HuH-7.5 (cell line): Measurements from ENCODE around the gene TCIRG1.
"Not testable (repeated sequence)": the region's sequence is repeated elsewhere in the genome, so short reads cannot be mapped to it uniquely, and the experiment has no call there.

ENCODE experiments used
- DNase-seq: peaks from one replicate; pipeline ENCODE4 v3.0.0; 2011; ENCODE audit warnings: low spot score

The TCIRG1 gene

GRCh38 chr11:68083517-68083916 lies 44.7 kb downstream of the TCIRG1 start:
- no peak for DNase-seq

DNA sequence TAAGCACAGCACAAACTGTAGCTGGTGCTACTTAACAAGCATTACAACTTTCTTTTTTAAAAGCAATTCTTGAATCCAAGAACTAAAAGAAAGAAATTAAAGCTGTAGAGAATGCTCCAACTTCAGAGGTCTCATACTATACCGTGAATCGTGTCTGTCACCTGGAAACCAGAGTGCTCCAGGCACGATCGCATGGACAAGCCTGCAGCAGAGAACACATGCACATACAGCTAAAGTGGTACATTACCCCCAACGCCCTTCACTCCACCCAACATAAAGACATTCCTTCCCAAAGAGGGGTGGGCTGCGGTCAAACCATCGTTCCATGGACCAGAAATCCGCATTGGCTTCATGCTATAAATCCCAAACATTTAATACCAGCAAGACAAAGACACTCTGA lies 50.9 kb downstream of the TCIRG1 start:
- DNase-seq, result no peak

DNA sequence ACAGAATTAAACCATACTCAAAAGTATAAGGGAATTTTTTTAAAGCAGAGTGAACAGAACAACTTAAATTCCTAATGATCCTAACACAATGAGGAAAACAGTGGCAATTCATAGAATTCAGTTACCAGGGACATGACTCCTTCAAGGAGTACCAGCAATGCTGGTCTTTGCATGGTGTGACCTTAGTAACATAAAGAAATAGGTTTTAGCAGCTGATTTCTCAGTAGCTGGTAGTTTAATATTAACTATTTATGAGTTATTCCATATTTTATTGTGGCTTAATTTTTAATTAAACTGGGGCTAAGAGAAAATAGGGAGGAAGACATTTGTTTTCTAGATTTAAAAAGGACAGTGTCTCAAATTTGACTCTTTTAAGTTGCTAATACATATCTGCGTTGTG lies 51.5 kb downstream of the TCIRG1 start:
- DNase-seq, result no peak

GRCh38 chr11:68090706-68091105 lies 51.9 kb downstream of the TCIRG1 start:
- no peak for DNase-seq

DNA sequence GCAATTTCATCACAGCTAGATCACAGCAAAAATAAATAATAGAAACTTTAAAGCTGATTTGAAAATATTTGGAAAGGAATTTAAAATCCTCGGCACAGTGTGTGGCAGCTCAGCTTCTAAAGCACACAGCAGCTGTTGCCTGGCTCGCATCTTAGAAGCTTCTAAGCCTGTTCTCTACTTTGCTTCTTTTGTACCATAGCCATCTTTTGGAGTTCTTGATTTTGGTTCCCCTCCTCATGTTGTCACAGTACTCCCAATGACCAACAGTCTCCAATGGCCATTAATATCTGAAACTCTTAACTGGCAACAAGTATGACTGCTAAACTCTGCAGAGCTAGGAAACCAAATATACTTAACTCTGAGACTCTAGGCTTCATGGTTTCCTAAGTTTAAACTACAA lies 53.6 kb downstream of the TCIRG1 start:
- no peak for DNase-seq

DNA sequence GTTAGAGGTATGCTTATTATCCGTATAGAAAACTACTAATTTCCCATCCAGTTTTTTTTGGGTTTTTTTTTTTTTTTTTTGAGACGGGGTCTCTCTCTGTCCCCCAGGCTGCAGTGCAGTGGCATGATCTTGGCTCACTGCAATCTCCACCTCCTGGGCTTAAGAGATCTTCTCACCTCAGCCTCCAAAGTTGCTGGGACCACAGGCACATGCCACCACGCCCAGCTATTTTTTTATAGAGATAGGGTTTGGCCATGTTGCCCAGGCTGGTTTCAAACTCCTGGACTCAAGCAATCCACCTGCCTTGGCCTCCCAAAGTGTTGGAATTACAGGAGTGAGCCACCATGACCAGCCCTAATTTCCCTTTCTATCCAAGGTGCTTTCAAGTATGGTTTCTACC lies 54.1 kb downstream of the TCIRG1 start:
- not testable (repeated sequence) for DNase-seq

DNA sequence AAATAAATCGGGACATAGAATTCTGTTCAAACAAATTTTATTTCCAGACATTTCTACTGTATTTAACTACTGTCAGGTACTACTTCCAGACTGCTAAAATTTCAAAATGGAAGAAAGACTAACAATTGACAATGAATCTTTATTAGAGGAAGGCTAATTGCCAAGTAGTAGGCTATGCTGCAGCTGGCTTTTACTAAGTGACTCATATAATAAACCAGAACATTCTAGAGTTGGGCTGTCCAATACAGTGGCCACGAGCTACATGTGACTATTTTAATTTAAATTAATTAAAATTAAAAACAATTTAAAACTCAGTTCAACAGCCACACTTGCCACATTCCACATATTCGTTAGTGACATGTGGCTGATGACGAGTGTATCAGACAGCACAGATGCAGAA lies 54.7 kb downstream of the TCIRG1 start:
- no peak for DNase-seq

- DNase-seq, result no peak
These were observed 58.1 kb downstream of the TCIRG1 start for GRCh38 chr11:68096962-68097361.

- DNase-seq, result no peak
These were observed 60.2 kb downstream of the TCIRG1 start for GRCh38 chr11:68099057-68099456.

GRCh38 chr11:68099474-68100405 lies 60.9 kb downstream of the TCIRG1 start:
- DNase-seq, result peak; percentile 72
